DMS153 treated with DMSO at 0.1 percent for 48 hours (cell line): ENCODE data around the gene HAT1.
"Not testable (repeated sequence)": the region's sequence is repeated elsewhere in the genome, so short reads cannot be mapped to it uniquely, and the experiment has no call there.

Experiments
- DNase-seq: peaks from one replicate; lab custom pipeline; 2025; ENCODE audit not compliant: unreplicated experiment; lab: John Stamatoyannopoulos, UW

Gene HAT1, protein sequence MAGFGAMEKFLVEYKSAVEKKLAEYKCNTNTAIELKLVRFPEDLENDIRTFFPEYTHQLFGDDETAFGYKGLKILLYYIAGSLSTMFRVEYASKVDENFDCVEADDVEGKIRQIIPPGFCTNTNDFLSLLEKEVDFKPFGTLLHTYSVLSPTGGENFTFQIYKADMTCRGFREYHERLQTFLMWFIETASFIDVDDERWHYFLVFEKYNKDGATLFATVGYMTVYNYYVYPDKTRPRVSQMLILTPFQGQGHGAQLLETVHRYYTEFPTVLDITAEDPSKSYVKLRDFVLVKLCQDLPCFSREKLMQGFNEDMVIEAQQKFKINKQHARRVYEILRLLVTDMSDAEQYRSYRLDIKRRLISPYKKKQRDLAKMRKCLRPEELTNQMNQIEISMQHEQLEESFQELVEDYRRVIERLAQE

DNA sequence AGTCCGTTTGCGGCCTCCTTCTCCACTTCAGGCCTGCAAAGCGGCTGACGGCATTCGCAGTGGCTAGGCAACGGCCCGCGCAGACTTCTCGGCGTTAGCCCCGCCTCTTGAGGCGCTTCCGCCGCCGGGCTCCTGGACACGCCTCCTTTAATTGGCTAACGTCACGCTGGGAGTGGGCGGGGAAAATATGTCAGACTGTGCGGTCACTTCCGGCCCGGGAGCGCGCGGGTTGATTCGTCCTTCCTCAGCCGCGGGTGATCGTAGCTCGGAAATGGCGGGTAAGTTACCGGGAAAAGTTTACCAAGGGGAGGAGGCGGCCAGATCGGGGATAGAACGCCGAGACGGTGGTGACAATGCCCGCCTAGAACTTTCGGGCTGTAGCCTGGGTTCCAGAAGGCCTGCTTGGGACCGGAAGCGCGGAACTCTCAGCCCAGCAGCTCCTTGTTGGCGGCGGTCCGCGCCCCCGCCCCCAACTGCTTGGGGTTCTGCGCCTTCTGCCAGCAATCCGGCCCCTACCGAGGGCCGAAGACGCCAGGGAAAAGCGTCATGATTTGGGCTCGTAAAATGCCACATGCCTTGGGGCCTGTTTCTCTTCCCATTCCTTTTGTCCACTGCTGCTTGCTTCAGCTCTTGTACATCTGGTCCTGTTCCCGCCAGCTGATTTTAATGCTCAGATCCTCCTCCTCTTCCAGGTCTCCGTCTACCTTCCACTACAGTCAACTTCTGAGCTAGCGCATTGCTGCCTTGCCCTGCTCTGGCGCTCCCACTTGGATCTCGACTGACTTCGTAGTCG, at the start of gene HAT1:
TSS of gene HAT1 (plus strand) at position 232 of the 793 bp plus-strand sequence. CDS start at position 272, 40 bp downstream.
- DNase-seq: peak; percentile 97

DNA sequence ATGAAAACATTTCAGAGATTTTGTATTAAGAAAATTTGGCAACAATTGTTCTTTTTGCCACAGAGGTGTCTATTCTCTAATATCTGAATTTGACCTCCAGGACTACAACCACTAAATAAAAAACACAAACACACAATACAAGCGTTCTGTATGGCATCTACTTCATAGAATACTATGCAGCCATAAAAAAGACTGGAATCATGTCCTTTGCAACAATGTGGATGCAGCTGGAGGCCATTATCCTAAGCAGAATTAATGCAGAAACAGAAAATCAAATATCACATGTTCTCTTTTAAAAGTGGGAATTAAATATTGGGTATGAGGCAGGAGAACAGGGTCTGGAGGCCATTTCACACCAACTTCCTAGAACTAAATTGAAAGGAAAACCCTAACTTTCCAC, 47.7 kb upstream of the HAT1 start:
- no peak for DNase-seq

DNA sequence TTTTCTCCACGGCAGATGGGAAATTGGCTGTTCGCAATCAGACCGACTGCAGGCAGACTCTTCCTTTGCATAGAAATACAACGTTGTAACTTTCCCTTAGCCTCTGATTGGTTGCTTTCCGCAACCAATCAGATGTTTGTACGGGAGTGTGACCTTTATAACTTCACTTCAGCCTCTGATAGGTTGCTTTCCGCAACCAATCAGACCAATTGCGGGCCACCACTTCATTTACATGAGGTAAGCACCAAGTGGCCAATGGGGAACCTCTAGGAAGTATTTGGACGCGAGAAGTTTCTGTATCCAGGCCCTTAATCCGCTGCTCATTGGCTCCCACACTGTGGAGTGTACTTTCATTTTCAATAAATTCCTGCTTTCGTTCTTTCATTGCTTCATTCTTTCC, 47.3 kb upstream of the HAT1 start:
- no peak for DNase-seq

DNA sequence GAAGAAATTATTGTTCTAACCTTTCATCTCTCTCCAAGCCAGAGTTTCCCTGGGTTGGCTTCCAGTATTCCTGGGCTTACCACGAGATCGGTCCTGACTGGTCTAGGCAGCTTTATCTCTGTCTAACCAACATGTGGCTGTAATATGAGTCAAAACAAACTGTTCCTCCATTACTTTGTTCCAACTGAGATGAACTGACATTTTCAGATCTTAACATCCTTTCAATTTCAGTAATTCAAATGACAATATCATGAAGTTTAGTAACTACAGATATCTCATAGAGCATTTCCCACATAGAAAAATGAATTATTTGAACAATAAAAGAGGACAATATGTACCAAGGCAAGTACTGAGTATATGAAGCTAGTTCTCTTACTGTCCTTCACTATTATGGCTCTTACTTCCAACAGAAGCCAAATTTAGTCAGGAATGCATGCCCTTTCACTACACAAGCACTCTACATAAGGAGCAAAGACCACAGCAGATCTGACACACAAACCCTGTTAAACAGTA, 43.7 kb upstream of the HAT1 start:
- peak; percentile 34 for DNase-seq

DNA sequence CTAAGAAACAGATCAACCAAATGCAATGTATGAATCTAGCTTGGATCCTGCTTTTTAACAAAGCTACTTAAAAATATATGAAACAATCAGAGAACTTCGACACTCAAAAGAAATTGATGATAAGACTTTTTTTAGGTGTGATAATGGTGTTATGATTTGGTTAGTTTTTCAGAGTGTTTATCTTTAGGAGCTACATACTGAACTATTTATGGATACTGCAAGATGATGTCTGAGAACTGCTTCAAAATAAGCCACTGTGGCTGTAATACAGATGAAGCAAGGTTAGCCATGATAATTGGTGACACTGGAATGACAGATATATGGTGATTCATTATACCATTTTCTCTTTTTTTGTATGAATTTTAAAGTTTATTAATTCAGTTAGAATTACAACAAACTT, 42.4 kb upstream of the HAT1 start:
- no peak for DNase-seq

DNA sequence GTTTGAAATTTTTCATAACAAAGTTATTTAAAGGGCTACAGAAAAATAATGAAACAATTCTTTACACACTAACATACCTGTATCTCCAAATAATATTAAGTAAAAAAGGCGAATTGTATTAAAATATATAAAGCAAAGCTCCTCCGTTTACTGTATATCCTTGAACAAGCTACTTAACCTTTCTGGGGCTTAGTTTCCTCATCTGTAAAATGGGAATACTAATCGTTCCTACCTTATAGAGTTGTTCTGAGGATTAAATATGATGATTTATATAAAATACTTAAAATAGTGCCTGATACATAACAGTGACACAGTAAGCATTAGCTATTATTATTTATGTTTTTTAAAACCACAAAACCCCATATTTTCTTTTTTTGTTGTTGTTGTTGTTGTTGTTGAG, 41.5 kb upstream of the HAT1 start:
- no peak for DNase-seq

DNA sequence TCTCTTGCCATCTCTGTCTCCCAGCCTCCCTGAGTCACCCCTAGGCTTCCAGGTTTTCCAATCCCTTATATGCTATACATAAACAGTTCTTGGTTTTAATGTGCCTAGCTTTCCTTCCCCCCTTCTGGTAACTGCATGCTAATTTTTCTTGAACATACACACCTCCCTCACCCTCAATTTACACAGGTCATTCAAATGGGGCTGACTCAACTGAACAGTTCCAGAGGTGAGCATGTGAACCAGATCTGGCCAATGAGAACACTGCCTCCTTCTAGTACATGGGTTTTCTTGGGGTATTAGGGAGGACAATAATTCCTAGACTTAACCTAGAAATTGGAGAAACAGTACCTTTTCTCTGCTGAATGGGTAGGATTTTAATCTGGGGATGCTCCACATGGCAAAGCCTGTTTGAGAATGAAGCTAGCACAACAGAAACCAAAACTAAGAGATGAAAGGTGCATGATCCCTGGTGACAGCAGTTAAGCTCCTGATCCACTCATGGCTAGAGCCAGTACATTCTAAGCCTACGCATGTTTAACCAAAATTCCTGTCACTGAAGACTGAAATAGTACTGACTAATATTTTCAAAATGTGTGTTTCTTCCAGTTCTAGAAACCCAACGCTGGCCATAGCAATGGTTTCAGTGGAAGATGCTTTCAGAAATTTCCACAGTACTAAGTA, 40.0 kb upstream of the HAT1 start:
- DNase-seq: no peak

DNA sequence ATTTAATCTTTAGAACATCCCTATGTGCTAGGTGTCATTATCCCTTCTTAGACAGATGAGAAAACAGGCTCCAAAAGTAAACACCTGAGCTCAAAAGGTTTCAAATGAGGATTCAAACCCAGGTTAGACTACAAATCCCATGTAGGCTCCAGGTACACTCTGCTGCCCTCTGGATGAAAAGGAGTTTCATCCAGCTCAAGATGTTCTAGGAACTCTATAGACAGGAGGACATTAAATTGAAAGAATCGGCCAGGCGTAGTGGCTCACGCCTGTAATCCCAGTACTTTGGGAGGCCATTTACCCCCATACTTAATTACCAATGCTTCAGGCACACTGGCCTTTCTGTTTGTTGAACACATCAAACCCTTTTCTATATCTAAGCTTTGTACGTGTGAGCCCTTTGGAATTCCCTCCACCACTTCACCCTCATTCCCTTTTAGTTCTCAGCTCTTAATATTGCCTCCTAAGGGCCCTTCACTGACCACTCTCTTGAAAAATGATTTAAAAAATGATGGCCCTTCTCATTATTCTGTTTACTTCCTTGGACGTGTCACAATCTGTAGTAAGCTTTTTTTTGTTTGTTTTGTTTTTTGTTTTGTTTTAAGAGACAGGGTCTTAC, 38.9 kb upstream of the HAT1 start:
- DNase-seq: no peak

DNA sequence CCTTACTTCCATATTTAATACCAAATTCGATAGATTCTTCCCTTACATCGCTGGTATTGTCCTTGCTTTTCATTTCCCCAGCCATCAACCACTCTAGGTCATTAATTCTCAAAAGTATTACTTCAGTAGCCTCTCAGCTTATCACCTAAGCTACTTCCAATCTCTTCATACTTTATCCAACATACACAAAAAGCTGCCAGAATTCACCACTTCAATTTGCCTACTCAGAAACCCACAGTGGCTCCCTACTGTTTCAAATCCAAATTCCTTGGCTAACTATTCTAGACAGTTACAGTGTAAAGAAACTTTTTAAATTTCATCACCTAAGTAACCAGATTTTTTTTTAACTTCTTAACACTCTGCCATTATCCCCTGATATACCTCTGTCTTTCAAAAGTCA, 32.9 kb upstream of the HAT1 start:
- DNase-seq: no peak

DNA sequence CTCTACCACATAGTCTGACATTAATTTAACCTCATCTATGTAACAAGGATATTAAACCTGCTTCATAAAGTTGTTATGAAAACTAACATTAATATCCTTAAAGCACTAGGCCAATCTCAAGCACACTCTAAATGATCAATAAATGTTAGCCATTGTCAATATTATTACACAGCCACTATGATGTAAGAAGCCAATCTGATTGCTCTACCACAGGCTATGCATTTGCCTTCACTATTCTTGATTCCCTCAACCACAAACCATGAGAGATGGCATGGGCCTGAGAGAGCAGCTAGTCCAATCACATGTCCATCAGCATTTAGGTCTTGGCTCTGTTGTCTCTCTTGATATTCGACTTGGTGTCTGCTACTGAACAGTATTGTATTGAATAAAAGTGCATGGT, 32.5 kb upstream of the HAT1 start:
- no peak for DNase-seq

DNA sequence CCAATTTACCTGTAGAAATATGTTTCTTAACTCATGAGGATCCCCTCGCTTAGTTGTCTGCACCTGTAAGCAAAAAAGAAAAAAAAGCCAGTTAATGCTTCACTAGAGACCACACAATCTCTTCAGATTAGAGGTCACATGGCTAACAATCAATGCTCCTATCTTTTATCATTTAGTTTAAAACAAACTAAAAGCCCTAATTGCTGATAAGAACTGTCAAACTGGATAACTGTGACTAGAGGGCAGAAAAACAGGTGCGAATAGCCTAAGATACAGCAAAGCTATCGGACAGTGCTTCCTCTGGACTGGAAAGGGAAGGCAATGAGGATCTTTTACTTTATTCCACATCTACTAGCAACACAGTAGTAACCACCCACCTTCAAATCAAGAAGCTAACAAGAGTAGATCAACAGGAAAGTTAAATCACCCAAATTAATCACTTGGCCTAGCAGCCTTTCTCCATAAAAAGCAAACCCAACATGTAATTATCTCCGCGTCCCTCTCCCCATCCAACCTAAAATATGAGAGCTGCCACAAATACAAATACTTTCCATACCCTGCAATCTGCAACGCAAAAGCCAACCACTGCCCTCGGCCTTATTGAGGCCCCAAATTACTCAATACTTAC, 29.0 kb upstream of the HAT1 start:
- no peak for DNase-seq

DNA sequence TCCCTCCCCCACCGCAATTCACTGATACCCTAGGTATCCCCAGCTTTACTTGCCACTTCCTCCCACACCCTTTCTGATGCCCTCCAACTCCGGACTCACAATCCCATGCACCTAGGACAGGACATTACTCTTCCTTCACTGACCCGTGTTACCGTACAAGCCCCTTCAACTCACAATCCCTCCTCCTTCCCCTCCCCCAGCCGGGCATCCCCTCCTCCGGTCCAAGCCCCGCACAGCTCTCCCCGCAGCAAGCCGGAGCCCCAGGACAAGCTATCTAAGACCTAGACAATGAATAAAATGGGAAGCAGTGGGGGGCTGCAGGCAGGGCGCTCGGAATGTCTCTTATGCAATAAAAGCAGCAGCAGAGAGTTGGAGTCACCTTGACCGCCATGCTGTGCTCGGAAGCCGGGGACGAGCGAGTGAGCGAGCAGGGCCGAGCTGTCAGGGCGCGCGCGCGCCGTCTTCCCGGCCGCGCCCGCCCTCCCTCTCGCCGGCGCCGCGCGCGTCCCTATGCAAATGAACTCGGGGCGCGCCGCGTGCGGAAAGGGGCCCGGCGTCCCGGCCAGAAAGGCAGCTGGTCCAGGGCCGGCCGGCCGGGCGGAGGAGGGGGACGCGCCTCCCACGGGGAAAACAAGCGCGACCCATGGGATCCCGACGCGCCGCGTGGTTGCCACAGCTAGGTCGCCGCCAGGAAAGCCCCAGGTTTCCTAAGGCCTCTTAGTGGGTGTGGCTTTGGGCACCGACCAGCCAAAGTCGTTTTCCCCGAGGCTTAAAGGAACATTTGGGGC, 28.2 kb upstream of the HAT1 start, which contains the start of gene SLC25A12:
TSS of gene SLC25A12 (minus strand) at position 421 of the 788 bp plus-strand sequence. CDS start at position 391, 30 bp downstream.
- DNase-seq: peak; percentile 71

DNA sequence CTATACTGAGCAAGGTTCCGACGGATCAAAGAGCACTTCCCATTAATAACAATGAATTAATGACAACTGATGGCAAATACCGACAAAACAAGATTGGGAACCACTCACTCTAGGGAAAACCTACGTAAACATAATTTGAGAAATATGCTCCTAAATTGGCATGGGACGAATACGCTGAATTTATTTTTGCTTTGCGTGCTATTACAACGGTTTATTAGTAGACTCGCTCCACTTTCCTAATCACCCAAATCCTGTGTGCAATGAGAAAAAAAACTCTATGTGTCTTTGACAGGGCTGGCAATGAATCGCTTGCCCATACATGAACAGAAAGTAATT, 27.7 kb upstream of the HAT1 start:
- no peak for DNase-seq

DNA sequence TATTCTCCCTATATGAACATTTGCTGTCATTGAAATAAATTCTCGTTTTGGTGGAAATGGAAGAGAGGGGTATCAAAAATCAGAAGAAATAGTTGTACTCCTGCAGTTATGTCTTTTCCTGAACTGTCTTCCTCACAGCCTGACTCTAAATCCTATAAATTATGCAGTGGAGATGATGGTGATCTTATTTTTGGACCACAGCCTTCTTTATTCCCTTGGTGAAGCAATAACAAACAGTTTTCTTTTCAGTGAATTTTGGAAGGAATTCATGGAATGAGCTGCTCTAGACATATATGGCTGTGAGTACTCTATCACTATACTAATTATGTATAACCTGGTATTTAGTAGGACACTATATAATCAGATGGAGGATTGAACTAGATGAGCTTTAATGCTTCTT, 26.5 kb upstream of the HAT1 start:
- no peak for DNase-seq

DNA sequence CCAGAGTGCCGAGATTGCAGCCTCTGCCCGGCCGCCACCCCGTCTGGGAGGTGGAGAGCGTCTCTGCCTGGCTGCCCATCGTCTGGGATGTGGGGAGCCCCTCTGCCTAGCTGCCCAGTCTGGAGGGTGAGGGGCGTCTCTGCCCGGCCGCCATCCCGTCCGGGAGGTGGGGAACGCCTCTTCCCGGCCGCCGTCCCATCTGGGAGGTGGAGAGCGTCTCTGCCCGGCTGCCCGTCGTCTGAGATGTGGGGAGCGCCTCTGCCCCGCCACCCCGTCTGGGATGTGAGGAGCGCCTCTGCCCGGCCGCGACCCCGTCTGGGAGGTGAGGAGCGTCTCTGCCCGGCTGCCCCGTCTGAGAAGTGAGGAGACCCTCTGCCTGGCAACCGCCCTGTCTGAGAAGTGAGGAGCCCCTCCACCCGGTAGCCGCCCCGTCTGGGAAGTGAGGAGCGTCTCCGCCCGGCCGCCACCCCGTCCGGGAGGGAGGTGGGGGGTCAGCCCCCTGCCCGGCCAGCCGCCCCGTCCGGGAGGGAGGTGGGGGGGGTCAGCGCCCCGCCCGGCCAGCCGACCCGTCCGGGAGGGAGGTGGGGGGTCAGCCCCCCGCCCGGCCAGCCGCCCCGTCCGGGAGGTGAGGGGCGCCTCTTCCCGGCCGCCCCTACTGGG, 22.5 kb upstream of the HAT1 start:
- not testable (repeated sequence) for DNase-seq

DNA sequence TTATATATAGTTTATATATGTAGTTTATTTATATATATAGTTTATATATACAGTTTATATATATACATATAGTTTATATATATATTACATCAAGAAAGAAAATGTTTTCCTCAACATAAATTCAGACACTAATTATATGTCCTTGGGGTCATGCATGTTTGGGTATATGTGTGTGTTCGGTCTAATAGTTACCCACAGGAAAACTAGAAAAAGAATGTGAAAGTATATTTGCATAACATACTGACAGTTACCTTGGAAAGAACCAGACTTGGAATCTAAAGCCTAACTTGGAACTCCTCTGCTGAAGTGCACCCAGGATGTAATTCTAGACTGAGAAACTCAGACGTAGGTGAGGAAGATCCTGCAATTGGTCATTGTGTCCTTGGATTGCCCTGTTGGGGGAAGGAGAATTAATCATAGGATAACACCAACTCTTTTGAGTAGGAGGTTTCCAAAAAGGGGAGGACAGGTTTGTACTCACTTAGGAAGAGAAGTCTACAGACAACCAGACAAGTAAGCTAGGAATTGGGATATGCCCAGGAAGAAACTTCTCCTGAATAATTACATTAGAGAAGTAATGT, 19.3 kb upstream of the HAT1 start:
- DNase-seq: no peak

DNA sequence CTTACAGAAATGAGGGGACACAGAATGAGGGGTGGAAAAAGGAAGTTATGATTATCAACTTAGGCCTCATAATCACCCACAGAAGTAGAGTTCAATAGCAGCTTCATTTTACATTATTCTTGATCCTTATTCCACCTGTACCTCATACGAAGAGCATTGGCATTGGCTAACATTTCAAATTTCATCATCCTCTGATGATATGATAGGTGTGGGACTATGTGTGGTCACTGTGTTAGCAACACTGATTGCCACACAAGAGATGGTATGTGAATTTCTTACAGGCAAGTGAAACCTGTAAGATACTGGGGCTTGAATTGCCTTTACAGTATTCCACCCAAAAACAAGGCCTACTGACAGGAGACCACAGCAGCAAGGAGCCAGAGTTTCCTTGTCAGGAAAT, 14.0 kb upstream of the HAT1 start:
- DNase-seq: no peak

DNA sequence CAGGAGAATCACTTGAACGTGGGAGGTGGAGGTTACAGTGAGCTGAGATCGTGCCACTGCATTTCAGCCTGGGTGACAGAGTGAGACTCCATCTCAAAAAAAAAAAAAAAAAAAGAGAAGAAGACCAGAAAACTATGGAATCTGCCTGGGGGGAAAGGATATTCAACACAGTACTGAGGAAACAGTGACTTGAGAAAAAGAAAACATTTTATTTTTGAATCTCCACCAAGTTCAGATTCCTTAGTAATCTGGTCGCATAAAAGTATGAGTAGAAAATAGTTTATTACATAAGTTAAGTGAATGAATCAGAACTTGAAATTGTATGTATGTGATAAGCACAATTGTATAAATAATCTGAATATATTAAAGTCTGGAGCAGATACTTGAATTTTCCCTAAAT, 13.0 kb upstream of the HAT1 start:
- DNase-seq: no peak

DNA sequence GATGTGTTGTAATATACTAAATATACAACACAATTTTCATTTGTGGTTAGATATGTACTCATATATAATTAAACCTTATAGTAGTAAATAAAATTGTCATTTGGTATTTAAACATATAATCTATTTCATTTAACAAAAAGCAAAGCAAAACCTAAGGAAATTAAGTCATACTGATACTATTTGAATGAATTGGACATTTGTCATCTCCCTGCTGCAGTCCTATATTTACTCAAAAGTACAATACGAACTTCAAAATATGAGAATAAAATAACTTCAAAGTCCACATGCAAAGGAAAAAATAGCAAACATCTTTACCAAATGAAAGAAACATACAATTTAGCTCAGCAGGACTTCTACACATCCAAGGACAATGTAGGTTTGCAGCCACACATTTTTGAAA, 11.8 kb upstream of the HAT1 start:
- DNase-seq: no peak
